Testis (tissue), 2 donors: ENCODE results near the gene CEP57.

Experiments used
- CTCF ChIP-seq, 3 experiments: fragments of 450-650 bp in 2 of 3; fragments of 200-600 bp in 1 of 3; sonication (generic) in 1 of 3; IDR thresholded peaks; one replicate each; pipeline ENCODE4 v1.5.1; 2016 to 2019; ENCODE audit warnings: antibody characterized with exemption in 3 of 3, mild to moderate bottlenecking in 2 of 3, moderate library complexity in 1 of 3
- POLR2A ChIP-seq: fragments of 450-650 bp; IDR thresholded peaks from one replicate; pipeline ENCODE4 v1.6.1; 2017; ENCODE audit warnings: antibody characterized with exemption, mild to moderate bottlenecking, moderate library complexity

- no peak for TF ChIP-seq CTCF (IDR thresholded peaks at IDR 0.05)
- TF ChIP-seq POLR2A = peak; percentile 22
Observed at GRCh38 chr11:95789506-95790122, 684 bp upstream of the CEP57 start, which contains the start of gene FAM76B.
